ENCODE measurements around the gene CUL1.

The CUL1 gene

GRCh38 chr7:148686312-148686937 is 12.3 kb upstream of the CUL1 start:
- no peak overlapping the region for H3K4me3 ChIP-seq (ENCODE audit: low read depth, low read length)
- TF ChIP-seq, protein P1, sequence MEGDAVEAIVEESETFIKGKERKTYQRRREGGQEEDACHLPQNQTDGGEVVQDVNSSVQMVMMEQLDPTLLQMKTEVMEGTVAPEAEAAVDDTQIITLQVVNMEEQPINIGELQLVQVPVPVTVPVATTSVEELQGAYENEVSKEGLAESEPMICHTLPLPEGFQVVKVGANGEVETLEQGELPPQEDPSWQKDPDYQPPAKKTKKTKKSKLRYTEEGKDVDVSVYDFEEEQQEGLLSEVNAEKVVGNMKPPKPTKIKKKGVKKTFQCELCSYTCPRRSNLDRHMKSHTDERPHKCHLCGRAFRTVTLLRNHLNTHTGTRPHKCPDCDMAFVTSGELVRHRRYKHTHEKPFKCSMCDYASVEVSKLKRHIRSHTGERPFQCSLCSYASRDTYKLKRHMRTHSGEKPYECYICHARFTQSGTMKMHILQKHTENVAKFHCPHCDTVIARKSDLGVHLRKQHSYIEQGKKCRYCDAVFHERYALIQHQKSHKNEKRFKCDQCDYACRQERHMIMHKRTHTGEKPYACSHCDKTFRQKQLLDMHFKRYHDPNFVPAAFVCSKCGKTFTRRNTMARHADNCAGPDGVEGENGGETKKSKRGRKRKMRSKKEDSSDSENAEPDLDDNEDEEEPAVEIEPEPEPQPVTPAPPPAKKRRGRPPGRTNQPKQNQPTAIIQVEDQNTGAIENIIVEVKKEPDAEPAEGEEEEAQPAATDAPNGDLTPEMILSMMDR (IDR thresholded peaks at IDR 0.05; ENCODE audit: low read depth, low read length, missing control alignments) = no peak
- H3K27me3 ChIP-seq (replicated peaks) = no peaks in the 10 kb centered on the region
- no peak overlapping the region for H3K27ac ChIP-seq
- in situ Hi-C loops (cut with HindIII; ENCODE audit: low pct_ligation_motif_present, low sequenced_read_pairs) = no loop called here
- no peaks in the 10 kb centered on the region for H3K36me3 ChIP-seq (replicated peaks)
- no peak for DNase-seq

DNA sequence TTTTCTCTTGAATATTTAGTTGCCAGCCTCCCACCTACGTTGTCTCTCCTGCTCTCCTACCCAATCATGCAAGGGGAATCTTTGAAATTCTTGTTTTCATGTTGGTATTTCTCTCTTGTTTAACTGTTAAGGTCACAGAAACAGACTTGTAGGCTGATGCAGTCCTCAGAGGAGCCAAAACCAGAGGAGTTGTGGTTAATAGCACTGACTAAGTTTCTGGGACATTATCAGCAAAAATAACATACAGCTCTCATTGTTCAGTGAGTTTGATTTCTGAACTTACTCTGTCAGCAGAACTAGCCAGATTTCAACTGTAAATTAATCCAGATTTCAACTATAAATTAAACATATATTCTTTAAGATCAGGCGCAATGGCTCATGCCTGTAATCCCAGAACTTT is 11.1 kb upstream of the CUL1 start:
- DNase-seq = peak; percentile 73
- Histone ChIP-seq H3K27ac (no peak overlapping the region), H3K27me3 (replicated peaks) (no peaks in the 10 kb centered on the region), H3K4me3 (ENCODE audit: low read depth, low read length) (no peak overlapping the region), H3K36me3 (replicated peaks) (no peaks in the 10 kb centered on the region)
- TF ChIP-seq, protein P1 (IDR thresholded peaks at IDR 0.05; ENCODE audit: low read depth, low read length, missing control alignments) = no peak
- in situ Hi-C loops (cut with HindIII; ENCODE audit: low pct_ligation_motif_present, low sequenced_read_pairs) = no loop called here

DNA sequence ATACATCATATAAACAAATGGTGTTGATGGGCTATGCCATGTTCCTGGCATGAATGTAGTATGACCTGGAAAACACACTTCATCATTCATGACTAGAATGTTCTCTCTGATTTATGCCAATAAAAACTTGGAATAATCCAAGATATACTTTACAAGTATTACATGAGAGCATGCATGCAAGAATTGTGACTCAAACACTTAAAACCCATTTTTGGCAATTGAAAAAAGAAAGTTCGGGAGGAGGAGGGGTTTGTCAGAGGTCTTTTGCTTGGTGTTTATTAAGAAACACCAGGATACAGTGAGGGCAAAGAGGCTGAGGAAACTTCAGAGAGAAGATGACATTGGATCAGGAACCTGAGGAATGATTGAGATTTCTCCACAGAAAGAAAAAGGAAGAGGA is 10.2 kb upstream of the CUL1 start:
- in situ Hi-C loops (cut with HindIII; ENCODE audit: low pct_ligation_motif_present, low sequenced_read_pairs) = no loop called here
- Histone ChIP-seq H3K36me3 (replicated peaks) (no peaks in the 10 kb centered on the region), H3K27me3 (replicated peaks) (no peaks in the 10 kb centered on the region), H3K4me3 (ENCODE audit: low read depth, low read length) (no peak overlapping the region), H3K27ac (no peak overlapping the region)
- no peak for DNase-seq
- TF ChIP-seq, protein P1 (IDR thresholded peaks at IDR 0.05; ENCODE audit: low read depth, low read length, missing control alignments) = no peak

DNA sequence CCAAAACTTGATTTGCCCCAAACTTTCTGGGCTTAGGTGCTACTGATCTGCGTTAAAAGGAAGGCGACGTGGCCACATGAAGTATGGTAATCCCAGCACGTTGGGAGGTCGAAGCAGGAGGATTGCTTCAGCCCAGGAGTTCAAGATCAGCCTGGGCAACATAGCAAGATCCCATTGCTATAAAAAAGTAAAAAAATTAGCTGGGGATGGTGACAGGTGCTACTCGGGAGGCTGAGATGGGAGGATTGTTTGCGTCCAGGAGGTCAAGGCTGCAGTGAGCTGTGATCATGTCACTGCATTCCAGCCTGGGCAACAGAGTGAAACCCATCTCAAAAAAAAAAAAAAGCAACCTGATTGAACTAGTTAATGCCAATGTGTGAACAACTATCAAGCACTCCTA is 5.1 kb upstream of the CUL1 start:
- H3K4me3 ChIP-seq (ENCODE audit: low read depth, low read length) = no peak overlapping the region
- DNase-seq = no peak
- H3K36me3 ChIP-seq (replicated peaks) = no peaks in the 10 kb centered on the region
- no peak overlapping the region for H3K27ac ChIP-seq
- in situ Hi-C loops (cut with HindIII; ENCODE audit: low pct_ligation_motif_present, low sequenced_read_pairs) = no loop called here
- H3K27me3 ChIP-seq (replicated peaks) = no peaks in the 10 kb centered on the region
- TF ChIP-seq, protein P1 (IDR thresholded peaks at IDR 0.05; ENCODE audit: low read depth, low read length, missing control alignments) = no peak

DNA sequence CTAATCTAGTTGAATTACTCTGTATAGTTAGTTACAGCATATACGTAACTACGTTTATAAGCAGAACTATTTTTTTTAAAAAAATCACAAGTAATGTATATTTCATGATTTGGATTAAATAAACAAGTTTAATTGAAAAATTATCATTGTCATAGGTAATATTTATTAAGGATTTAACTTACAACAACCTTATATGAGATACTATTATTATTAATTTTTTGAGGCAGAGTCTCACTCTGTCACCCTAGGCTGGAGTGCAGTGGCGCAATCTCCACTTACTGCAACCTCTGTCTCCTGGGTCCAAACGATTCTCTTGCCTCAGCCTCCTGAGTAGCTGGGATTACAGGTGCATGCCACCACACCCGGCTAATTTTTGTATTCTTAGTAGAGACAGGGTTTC is 4.1 kb upstream of the CUL1 start:
- TF ChIP-seq, protein P1 (IDR thresholded peaks at IDR 0.05; ENCODE audit: low read depth, low read length, missing control alignments) = no peak
- Histone ChIP-seq H3K27ac (no peak overlapping the region), H3K4me3 (ENCODE audit: low read depth, low read length) (no peak overlapping the region), H3K36me3 (replicated peaks) (no peaks in the 10 kb centered on the region), H3K27me3 (replicated peaks) (no peaks in the 10 kb centered on the region)
- no peak for DNase-seq
- in situ Hi-C loops (cut with HindIII; ENCODE audit: low pct_ligation_motif_present, low sequenced_read_pairs) = no loop called here

DNA sequence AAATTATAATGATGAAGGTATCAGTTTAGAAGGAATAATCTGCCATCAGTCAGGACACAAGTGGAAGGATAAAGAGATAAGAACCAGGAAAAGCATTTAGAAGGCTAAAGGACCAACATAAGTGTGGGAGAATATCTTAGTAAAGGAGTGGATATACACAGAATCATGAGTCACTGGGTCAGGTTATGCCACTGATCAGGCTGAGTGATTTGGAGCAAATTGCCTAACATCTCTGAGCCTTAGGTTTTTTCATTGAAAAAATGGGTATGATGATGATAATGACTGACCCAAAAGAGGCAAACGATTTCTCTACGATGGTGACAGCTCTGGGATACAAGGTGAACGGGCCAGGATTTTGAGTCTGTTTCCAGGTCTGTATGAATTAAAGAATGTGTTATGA is 2.8 kb upstream of the CUL1 start:
- TF ChIP-seq, protein P1 (IDR thresholded peaks at IDR 0.05; ENCODE audit: low read depth, low read length, missing control alignments) = no peak
- Histone ChIP-seq H3K27ac (no peak overlapping the region), H3K36me3 (replicated peaks) (no peaks in the 10 kb centered on the region), H3K4me3 (ENCODE audit: low read depth, low read length) (no peak overlapping the region), H3K27me3 (replicated peaks) (no peaks in the 10 kb centered on the region)
- in situ Hi-C loops (cut with HindIII; ENCODE audit: low pct_ligation_motif_present, low sequenced_read_pairs) = no loop called here
- DNase-seq = no peak
